GM12878 (cell line): ENCODE results near the gene TNFAIP8L3. TPM values are rescaled to one million over a fixed set of nuclear protein-coding genes. Genes with fewer than 3 reads are reported as not detected.

Experiments
- ATAC-seq: fragments of 200-7000 bp; cut with Tn5 transposase; 3 replicates; pipeline ENCODE4 v1.9.1; 2020; ENCODE audit warnings: mild to moderate bottlenecking, moderate library complexity
- BruUV-seq: library from RNA; stranded (reverse); fragments of 400-500 nt; replicated peaks from 2 replicates; lab custom pipeline; 2021; lab: Mats Ljungman, UMichigan
- CTCF ChIA-PET: fragments of 300-600 bp; sonication (Branson Sonifier 250); formaldehyde crosslinking; extraction: SDS; loops from one replicate; lab custom pipeline; 2021; ENCODE audit warnings: inconsistent platforms; lab: Yijun Ruan, JAX
- POLR2A ChIA-PET: fragments of 350-600 bp; formaldehyde crosslinking; extraction: SDS; loops from one replicate; lab custom pipeline; 2021; ENCODE audit warnings: inconsistent platforms; lab: Charles Lee
- RAD21 ChIA-PET: fragments of 300-600 bp; sonication (Branson Sonifier 250); formaldehyde crosslinking; loops from one replicate; lab custom pipeline; 2023; ENCODE audit warnings: antibody characterized with exemption; ENCODE audit not compliant: unreplicated experiment; lab: Charles Lee
- SMC1A ChIA-PET: fragments of 300-600 bp; sonication (Branson Sonifier 250); formaldehyde crosslinking; loops from one replicate; lab custom pipeline; 2023; ENCODE audit not compliant: unreplicated experiment, uncharacterized antibody; lab: Charles Lee
- DNase-seq: peaks from one replicate; pipeline ENCODE4 v3.0.0-alpha.2; 2011; ENCODE audit warnings: low read depth, low spot score
- FAIRE-seq: peaks from 3 replicates; lab custom pipeline; 2011; peaks lifted over from hg19 to GRCh38; lab: Jason Lieb, UNC
- H2AFZ ChIP-seq: 2 replicates; pipeline ENCODE4 v1.6.0; 2011; ENCODE audit warnings: low read depth, low read length, control low read depth; ENCODE audit not compliant: control insufficient read depth
- H3K27ac ChIP-seq: 2 replicates; pipeline ENCODE4 v1.5.1; 2011; ENCODE audit warnings: control low read depth; ENCODE audit not compliant: control insufficient read depth, insufficient read depth
- H3K27me3 ChIP-seq, 2 experiments: replicated peaks in 1 of 2; 2 replicates each; pipeline versions ENCODE4 v1.6.0 to v1.6.1; 2011; ENCODE audit warnings: low read length in 1 of 2; ENCODE audit not compliant: control insufficient read depth in 2 of 2, insufficient read depth in 2 of 2
- H3K36me3 ChIP-seq, 2 experiments: 2 replicates each; pipeline ENCODE4 v1.5.1; 2011; ENCODE audit warnings: low read length in 1 of 2; ENCODE audit not compliant: control insufficient read depth in 2 of 2, insufficient read depth in 2 of 2
- H3K4me1 ChIP-seq: 2 replicates; pipeline ENCODE4 v1.6.1; 2011; ENCODE audit warnings: mild to moderate bottlenecking, low read length, moderate library complexity, mixed read lengths; ENCODE audit not compliant: control insufficient read depth, insufficient read depth
- H3K4me2 ChIP-seq: 2 replicates; pipeline ENCODE4 v1.6.0; 2011; ENCODE audit warnings: control low read depth; ENCODE audit not compliant: control insufficient read depth, insufficient read depth
- H3K4me3 ChIP-seq: fragments of 200-600 bp; sonication (generic); 2 replicates; pipeline ENCODE4 v1.5.1; 2016
- H3K79me2 ChIP-seq: 2 replicates; pipeline ENCODE4 v1.6.0; 2011; ENCODE audit warnings: low read length; ENCODE audit not compliant: control insufficient read depth, insufficient read depth
- H3K9ac ChIP-seq: 2 replicates; pipeline ENCODE4 v1.8.0; 2011; ENCODE audit warnings: low read length, control low read depth, mixed read lengths; ENCODE audit not compliant: control insufficient read depth, insufficient read depth
- H3K9me3 ChIP-seq: replicated peaks from 3 replicates; pipeline ENCODE4 v1.5.1; 2011; ENCODE audit warnings: mild to moderate bottlenecking, low read length; ENCODE audit not compliant: control insufficient read depth, insufficient read depth
- H4K20me1 ChIP-seq: 2 replicates; pipeline ENCODE4 v1.6.0; 2011; ENCODE audit not compliant: control insufficient read depth, insufficient read depth
- ATF7 ChIP-seq: fragments of 450-650 bp; IDR thresholded peaks from 2 replicates; pipeline ENCODE4 v1.6.1; 2016; ENCODE audit warnings: low read depth, mild to moderate bottlenecking
- NR2F1 ChIP-seq: fragments of 450-650 bp; conservative IDR thresholded peaks from 2 replicates; pipeline ENCODE4 v1.6.1; 2017; ENCODE audit warnings: mild to moderate bottlenecking
- POLR2A ChIP-seq: IDR thresholded peaks from 2 replicates; pipeline ENCODE4 v1.6.1; 2011; ENCODE audit warnings: low read depth, mild to moderate bottlenecking, low read length
- RAD21 ChIP-seq: IDR thresholded peaks from 2 replicates; pipeline ENCODE4 v1.6.1; 2011; ENCODE audit warnings: mild to moderate bottlenecking, low read depth, low read length, moderate library complexity; ENCODE audit not compliant: insufficient read depth
- STAT3 ChIP-seq: IDR thresholded peaks from 2 replicates; pipeline ENCODE4 v1.6.1; 2011; ENCODE audit warnings: low read depth, low read length, improper control_type of control experiment
- SUZ12 ChIP-seq: fragments of 200-600 bp; sonication (generic); IDR thresholded peaks from one replicate; pipeline ENCODE4 v1.6.1; 2018; ENCODE audit warnings: antibody characterized with exemption, mild to moderate bottlenecking; ENCODE audit not compliant: unreplicated experiment
- WGBS: methylation state at CpG from one replicate; pipeline ENCODE4 v1.1.6; 2016; ENCODE audit warnings: low lambda C conversion rate; ENCODE audit not compliant: insufficient replicate concordance, insufficient coverage; ENCODE audit errors: missing lambda C conversion rate; 5-methylcytosine and 5-hydroxymethylcytosine counted together
- in situ Hi-C: fragments of 300-500 bp; cut with MboI; formaldehyde crosslinking; loops from 9 replicates; pipeline ENCODE4 v1.14.3; 2018; ENCODE audit warnings: mixed read lengths
- intact Hi-C: fragments of 100-400 bp; cut with micrococcal nuclease; formaldehyde crosslinking; loops from one replicate; pipeline ENCODE4 v1.14.2; 2022; ENCODE audit not compliant: unreplicated experiment
- polyA plus RNA-seq, 11 experiments: library from polyadenylated mRNA; depleted of rRNA in 4 of 11; unstranded in 6 of 11; stranded (reverse) in 5 of 11; fragments of >200 nt; fragmentation: Nextera tagmentation in 4 of 11; fragmentation: Illumina TruSeq in 1 of 11; extraction: Ambion mirVana in 4 of 11; extraction: Trizol in 1 of 11; gene quantifications; 1 replicate in 1 of 11; 2 replicates in 10 of 11; pipeline versions ENCODE4 v1.2.1 to v1.2.3, GENCODE V29; 2011 to 2016; ENCODE audit warnings: inconsistent platforms in 2 of 11, missing spikeins in 2 of 11, low read depth in 1 of 11
- total RNA-seq, 4 experiments: library from RNA; depleted of rRNA in 3 of 4; stranded (reverse); fragments of >200 nt in 3 of 4; fragmentation: Illumina TruSeq in 1 of 4; extraction: Trizol in 1 of 4; gene quantifications; 2 replicates each; pipeline versions ENCODE4 v1.2.1 to v1.2.3, GENCODE V29; 2013 to 2021

Gene TNFAIP8L3
- total and polyA plus RNA-seq, 10 of the 15 experiments (the other 5 are each of a cell fraction or from before 2014, with no cell fraction given), result 0.22 TPM; not detected in 9

GRCh38 chr15:51095681-51096331, 1.1 kb upstream of the TNFAIP8L3 start:
- DNase-seq, result no peak

GRCh38 chr15:51093839-51094605, 684 bp downstream of the TNFAIP8L3 start:
- TF ChIP-seq NR2F1 (peak; percentile 51), STAT3 (no peak), SUZ12 (peak; percentile 73), ATF7 (no peak)
- Histone ChIP-seq H3K36me3 (no peaks in the 10 kb centered on the region), H3K4me3 (no peak overlapping the region; the same call in 1 of the 2 replicates), H3K9ac (no peak overlapping the region), H3K27ac (no peak overlapping the region), H3K79me2 (no peaks in the 10 kb centered on the region), H3K4me1 (no peaks in the 10 kb centered on the region), H3K9me3 (no peaks in the 10 kb centered on the region), H3K4me2 (peak overlapping the region; percentile 66; the same call in 1 of the 2 replicates), H3K27me3 (peaks cover 14 to 26% of the 10 kb centered on the region in 2 experiments), H4K20me1 (no peaks in the 10 kb centered on the region), H2AFZ (no peak overlapping the region)
- no peak for FAIRE-seq
- ChIA-PET SMC1A (no interaction called here), POLR2A (interaction anchor here (0.7 kb wide), 2 partner anchors 14 to 740 kb away, joined by 3 read pairs; no protein-coding TSS in a partner anchor), RAD21 (no interaction called here), CTCF (no interaction called here)
- no peak for ATAC-seq
- in situ Hi-C loops, result no loop called here
- intact Hi-C loops, result no loop called here
- WGBS, result 2% methylated on average over 45 of the region's 65 CpGs
- no peak for DNase-seq
- no TSS peak for BruUV-seq

More at GRCh38 chr15:51095681-51096331, 1.1 kb upstream of the TNFAIP8L3 start:
- CTCF ChIA-PET, result no interaction called here
- SMC1A ChIA-PET, result no interaction called here
- intact Hi-C loops, result no loop called here
- RAD21 ChIA-PET, result no interaction called here
- no peak overlapping the region for H3K4me2 ChIP-seq
- no peaks in the 10 kb centered on the region for H4K20me1 ChIP-seq
- in situ Hi-C loops, result no loop called here
- H2AFZ ChIP-seq, result no peak overlapping the region
- no peak overlapping the region for H3K27ac ChIP-seq
- ATAC-seq, result no peak
- peaks cover 12 to 26% of the 10 kb centered on the region in 2 experiments for H3K27me3 ChIP-seq
- no TSS peak for BruUV-seq
- H3K4me1 ChIP-seq, result no peaks in the 10 kb centered on the region
- POLR2A ChIA-PET, result no interaction called here
- no peaks in the 10 kb centered on the region for H3K79me2 ChIP-seq
- 27% methylated on average over 6 of the region's 6 CpGs for WGBS
- H3K9me3 ChIP-seq, result no peaks in the 10 kb centered on the region
- FAIRE-seq, result no peak
- no peak overlapping the region for H3K9ac ChIP-seq
- H3K4me3 ChIP-seq, result no peak overlapping the region
- no peak for TF ChIP-seq RAD21
- no peak for TF ChIP-seq POLR2A
- H3K36me3 ChIP-seq, result no peaks in the 10 kb centered on the region
